HepG2 (cell line): ENCODE measurements around the gene CADM2. TPM values are rescaled to one million over a fixed set of nuclear protein-coding genes. Genes with fewer than 3 reads are reported as not detected.

Source experiments
- ATAC-seq: fragments of 200-7000 bp; cut with Tn5 transposase; 3 replicates; pipeline ENCODE4 v1.9.1; 2020; ENCODE audit warnings: mild to moderate bottlenecking, moderate library complexity
- BruUV-seq: library from RNA; stranded (reverse); fragments of 400-500 nt; replicated peaks from 2 replicates; lab custom pipeline; 2021; lab: Mats Ljungman, UMichigan
- CTCF ChIA-PET: fragments of 300-600 bp; formaldehyde crosslinking; extraction: SDS; loops from one replicate; lab custom pipeline; 2021; ENCODE audit warnings: low total read pairs, inconsistent platforms, low intra/inter-chr PET ratio; lab: Yijun Ruan, JAX
- POLR2A ChIA-PET: fragments of 350-600 bp; sonication (Branson Sonifier 250); formaldehyde crosslinking; loops from one replicate; lab custom pipeline; 2020; ENCODE audit warnings: antibody characterized with exemption, inconsistent platforms; lab: Yijun Ruan, JAX
- DNase-seq: peaks from one replicate; pipeline ENCODE4 v3.0.0-alpha.2; 2015; ENCODE audit warnings: low spot score
- FAIRE-seq: peaks from 3 replicates; lab custom pipeline; 2011; peaks lifted over from hg19 to GRCh38; lab: Jason Lieb, UNC
- H2AFZ ChIP-seq: one replicate; pipeline ENCODE4 v1.6.1; 2011; ENCODE audit warnings: low read length, inconsistent platforms
- H3K27ac ChIP-seq: fragments of 300-600 bp; 3 replicates; pipeline ENCODE4 v1.8.0; 2011; ENCODE audit warnings: mixed run types, mild to moderate bottlenecking, mixed read lengths, low read length, inconsistent platforms; ENCODE audit not compliant: insufficient read depth; ENCODE audit errors: extremely low read length
- H3K27me3 ChIP-seq, 2 experiments: fragments of 200-600 bp in 1 of 2; 2 replicates in 1 of 2; 3 replicates in 1 of 2; pipeline versions ENCODE4 v1.6.0 to v1.8.0; 2011; ENCODE audit warnings: low read length in 2 of 2, mild to moderate bottlenecking in 2 of 2, moderate library complexity in 2 of 2, inconsistent platforms in 1 of 2; ENCODE audit not compliant: insufficient read depth in 2 of 2, control insufficient read depth in 1 of 2
- H3K36me3 ChIP-seq, 2 experiments: fragments of 200-600 bp in 1 of 2; replicated peaks in 1 of 2; 2 replicates in 1 of 2; 3 replicates in 1 of 2; pipeline versions ENCODE4 v1.5.1 to v1.8.0; 2011; ENCODE audit warnings: low read length in 2 of 2, inconsistent platforms in 1 of 2; ENCODE audit not compliant: insufficient read depth in 2 of 2, control insufficient read depth in 1 of 2
- H3K4me1 ChIP-seq: 2 replicates; pipeline ENCODE4 v1.5.1; 2012; ENCODE audit warnings: low read length, inconsistent platforms; ENCODE audit not compliant: insufficient read depth
- H3K4me2 ChIP-seq: 2 replicates; pipeline ENCODE4 v1.6.0; 2011; ENCODE audit warnings: low read depth, low read length, inconsistent platforms
- H3K4me3 ChIP-seq, 3 experiments: fragments of 200-600 bp in 1 of 3; sonication (generic), shearing (Covaris generic) in 1 of 3; replicated peaks in 1 of 3; 2 replicates each; pipeline ENCODE4 v1.5.1; 2011 to 2016; ENCODE audit warnings: low read length in 3 of 3, inconsistent platforms in 2 of 3, low read depth in 2 of 3, mild to moderate bottlenecking in 2 of 3, control low read depth in 1 of 3, mixed read lengths in 1 of 3; ENCODE audit not compliant: insufficient read depth in 1 of 3
- H3K79me2 ChIP-seq: one replicate; pipeline ENCODE4 v1.6.1; 2011; ENCODE audit warnings: low read length, inconsistent platforms; ENCODE audit not compliant: insufficient read depth
- H3K9ac ChIP-seq: 2 replicates; pipeline ENCODE4 v1.6.0; 2011; ENCODE audit warnings: mild to moderate bottlenecking, low read depth, low read length, inconsistent platforms; ENCODE audit not compliant: insufficient read depth
- H3K9me3 ChIP-seq: 2 replicates; pipeline ENCODE4 v1.5.1; 2012; ENCODE audit warnings: mild to moderate bottlenecking, low read length
- H4K20me1 ChIP-seq: 2 replicates; pipeline ENCODE4 v1.6.0; 2011; ENCODE audit warnings: inconsistent platforms, mild to moderate bottlenecking, low read length, moderate library complexity; ENCODE audit not compliant: insufficient read depth
- CBX5 ChIP-seq: sonication (generic); formaldehyde crosslinking; IDR thresholded peaks from 2 replicates; pipeline ENCODE4 v1.4.0; 2020; ENCODE audit warnings: missing genetic modification reagents, borderline replicate concordance
- KDM4B ChIP-seq: sonication (generic); formaldehyde crosslinking; IDR thresholded peaks from 2 replicates; pipeline ENCODE4 v1.4.0; 2020; ENCODE audit warnings: missing genetic modification reagents
- NFE2 ChIP-seq: sonication (generic); formaldehyde crosslinking; IDR thresholded peaks from 2 replicates; pipeline ENCODE4 v1.4.0; 2020; ENCODE audit warnings: missing genetic modification reagents
- TBL1XR1 ChIP-seq: fragments of 150-350 bp; IDR thresholded peaks from 2 replicates; pipeline ENCODE4 v1.6.1; 2014; ENCODE audit warnings: borderline replicate concordance, low read length; ENCODE audit not compliant: partially characterized antibody
- TCF7 ChIP-seq: sonication (generic); IDR thresholded peaks from 2 replicates; pipeline ENCODE4 v1.6.1; 2016; ENCODE audit warnings: antibody characterized with exemption, low read depth
- ZIK1 ChIP-seq: sonication (generic); formaldehyde crosslinking; IDR thresholded peaks from 2 replicates; pipeline ENCODE4 v1.5.0; 2020; ENCODE audit warnings: mild to moderate bottlenecking, low read depth, missing genetic modification reagents, borderline replicate concordance
- ZNF33A ChIP-seq: sonication (generic); formaldehyde crosslinking; IDR thresholded peaks from 2 replicates; pipeline ENCODE4 v1.5.1; 2020; ENCODE audit warnings: missing genetic modification reagents, mild to moderate bottlenecking, moderate library complexity, borderline replicate concordance
- WGBS: methylation state at CpG from one replicate; pipeline ENCODE4 v1.1.6; 2017; ENCODE audit warnings: low lambda C conversion rate; 5-methylcytosine and 5-hydroxymethylcytosine counted together
- in situ Hi-C: cut with HindIII; loops from 2 replicates; pipeline ENCODE4 v1.10.0; 2017; ENCODE audit warnings: low pct_unique_long_range_greater_than_20kb; ENCODE audit not compliant: extremely low pct_ligation_motif_present
- intact Hi-C: fragments of 100-400 bp; cut with micrococcal nuclease; formaldehyde crosslinking; loops from one replicate; pipeline ENCODE4 v1.10.0; 2022; ENCODE audit not compliant: unreplicated experiment
- polyA plus RNA-seq, 8 experiments: library from polyadenylated mRNA; depleted of rRNA in 3 of 8; stranded (reverse) in 7 of 8; unstranded in 1 of 8; fragments of >200 nt; fragmentation: Illumina TruSeq in 4 of 8; extraction: Trizol in 4 of 8; gene quantifications; 2 replicates each; pipeline versions ENCODE4 v1.2.1 to v1.2.3, GENCODE V29; 2011 to 2016; ENCODE audit warnings: low read depth in 4 of 8, missing spikeins in 1 of 8, mixed read lengths in 1 of 8; ENCODE audit not compliant: insufficient read depth in 1 of 8
- total RNA-seq, 5 experiments: library from RNA; depleted of rRNA; stranded (reverse); fragments of >200 nt; fragmentation: Illumina TruSeq; extraction: Trizol; gene quantifications; 2 replicates each; pipeline ENCODE4 v1.2.3, GENCODE V29; 2016; ENCODE audit warnings: low read depth in 1 of 5
- TF ChIP-seq, protein P1 (sequence below), 2 experiments: sonication (generic) in 1 of 2; formaldehyde crosslinking in 1 of 2; IDR thresholded peaks; 2 replicates each; pipeline versions ENCODE4 v1.6.1 to v1.9.0; 2014 to 2022; ENCODE audit warnings: antibody characterized with exemption in 1 of 2, borderline replicate concordance in 1 of 2, inconsistent platforms in 1 of 2, low read depth in 1 of 2, missing genetic modification reagents in 1 of 2
- TF ChIP-seq, protein P2 (sequence below): sonication (generic); formaldehyde crosslinking; IDR thresholded peaks from 2 replicates; pipeline ENCODE4 v1.9.0; 2021; ENCODE audit warnings: missing genetic modification reagents, borderline replicate concordance
- TF ChIP-seq, protein P3 (sequence below): fragments of 450-650 bp; IDR thresholded peaks from 2 replicates; pipeline ENCODE4 v1.6.1; 2017
- TF ChIP-seq, protein P4 (sequence below), 2 experiments: sonication (generic) in 1 of 2; formaldehyde crosslinking in 1 of 2; IDR thresholded peaks; 2 replicates each; pipeline versions ENCODE4 v1.5.1 to v1.6.1; 2011 to 2020; ENCODE audit warnings: borderline replicate concordance in 1 of 2, low read depth in 1 of 2, low read length in 1 of 2, mild to moderate bottlenecking in 1 of 2, missing genetic modification reagents in 1 of 2, moderate library complexity in 1 of 2

Gene CADM2
- total and polyA plus RNA-seq, 2 of the 13 experiments (the other 11 are each of a cell fraction or from before 2014, with no cell fraction given) = not detected

DNA sequence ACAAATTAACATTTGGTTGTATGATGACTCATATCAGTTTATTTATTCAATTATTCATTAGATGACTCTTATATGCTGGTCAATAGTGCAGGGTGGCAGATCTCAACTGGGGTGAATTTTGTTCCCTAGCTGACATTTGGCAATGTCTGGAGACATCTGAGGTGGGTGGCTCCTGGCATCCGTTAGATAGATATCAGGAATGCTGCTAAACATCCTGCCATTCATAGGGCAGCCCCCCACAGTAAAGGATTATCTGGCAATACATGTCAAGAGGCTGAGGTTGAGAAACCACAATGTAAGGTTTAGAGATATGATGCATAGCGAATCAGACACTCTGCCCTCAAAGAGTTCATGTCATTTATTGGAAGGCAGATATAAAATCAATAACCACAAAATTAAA is 719.9 kb downstream of the CADM2 start:
- Histone ChIP-seq H3K27me3 (no peaks in the 10 kb centered on the region), H2AFZ (no peak overlapping the region), H3K9ac (no peak overlapping the region), H3K79me2 (no peaks in the 10 kb centered on the region), H4K20me1 (no peaks in the 10 kb centered on the region), H3K4me3 (no peak overlapping the region), H3K9me3 (no peaks in the 10 kb centered on the region), H3K36me3 (no peaks in the 10 kb centered on the region), H3K27ac (no peak overlapping the region), H3K4me1 (no peaks in the 10 kb centered on the region), H3K4me2 (no peak overlapping the region)
- DNase-seq (no peak), FAIRE-seq (no peak), ATAC-seq (no peak)
- ChIA-PET POLR2A (no interaction called here), CTCF (no interaction called here)
- intact Hi-C loops (no loop called here), in situ Hi-C loops (no loop called here)
- BruUV-seq = no TSS peak
- 3% methylated on average over 2 of the region's 2 CpGs for WGBS
- no peak for TF ChIP-seq ZIK1 (CRISPR knock-in tag)
- no peak for TF ChIP-seq NFE2 (CRISPR knock-in tag)
- no peak for TF ChIP-seq KDM4B
- TF ChIP-seq TBL1XR1 = no peak
- no peak for TF ChIP-seq ZNF33A (CRISPR knock-in tag)
- TF ChIP-seq, protein P1, sequence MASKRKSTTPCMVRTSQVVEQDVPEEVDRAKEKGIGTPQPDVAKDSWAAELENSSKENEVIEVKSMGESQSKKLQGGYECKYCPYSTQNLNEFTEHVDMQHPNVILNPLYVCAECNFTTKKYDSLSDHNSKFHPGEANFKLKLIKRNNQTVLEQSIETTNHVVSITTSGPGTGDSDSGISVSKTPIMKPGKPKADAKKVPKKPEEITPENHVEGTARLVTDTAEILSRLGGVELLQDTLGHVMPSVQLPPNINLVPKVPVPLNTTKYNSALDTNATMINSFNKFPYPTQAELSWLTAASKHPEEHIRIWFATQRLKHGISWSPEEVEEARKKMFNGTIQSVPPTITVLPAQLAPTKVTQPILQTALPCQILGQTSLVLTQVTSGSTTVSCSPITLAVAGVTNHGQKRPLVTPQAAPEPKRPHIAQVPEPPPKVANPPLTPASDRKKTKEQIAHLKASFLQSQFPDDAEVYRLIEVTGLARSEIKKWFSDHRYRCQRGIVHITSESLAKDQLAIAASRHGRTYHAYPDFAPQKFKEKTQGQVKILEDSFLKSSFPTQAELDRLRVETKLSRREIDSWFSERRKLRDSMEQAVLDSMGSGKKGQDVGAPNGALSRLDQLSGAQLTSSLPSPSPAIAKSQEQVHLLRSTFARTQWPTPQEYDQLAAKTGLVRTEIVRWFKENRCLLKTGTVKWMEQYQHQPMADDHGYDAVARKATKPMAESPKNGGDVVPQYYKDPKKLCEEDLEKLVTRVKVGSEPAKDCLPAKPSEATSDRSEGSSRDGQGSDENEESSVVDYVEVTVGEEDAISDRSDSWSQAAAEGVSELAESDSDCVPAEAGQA (IDR thresholded peaks at IDR 0.05; ENCODE audit: low read depth) = no peak
- TF ChIP-seq, protein P1 (CRISPR knock-in tag; IDR thresholded peaks at IDR 0.05; ENCODE audit: borderline replicate concordance) = no peak
- TF ChIP-seq, protein P2, sequence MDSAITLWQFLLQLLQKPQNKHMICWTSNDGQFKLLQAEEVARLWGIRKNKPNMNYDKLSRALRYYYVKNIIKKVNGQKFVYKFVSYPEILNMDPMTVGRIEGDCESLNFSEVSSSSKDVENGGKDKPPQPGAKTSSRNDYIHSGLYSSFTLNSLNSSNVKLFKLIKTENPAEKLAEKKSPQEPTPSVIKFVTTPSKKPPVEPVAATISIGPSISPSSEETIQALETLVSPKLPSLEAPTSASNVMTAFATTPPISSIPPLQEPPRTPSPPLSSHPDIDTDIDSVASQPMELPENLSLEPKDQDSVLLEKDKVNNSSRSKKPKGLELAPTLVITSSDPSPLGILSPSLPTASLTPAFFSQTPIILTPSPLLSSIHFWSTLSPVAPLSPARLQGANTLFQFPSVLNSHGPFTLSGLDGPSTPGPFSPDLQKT (CRISPR knock-in tag) = no peak
- TF ChIP-seq, protein P3, sequence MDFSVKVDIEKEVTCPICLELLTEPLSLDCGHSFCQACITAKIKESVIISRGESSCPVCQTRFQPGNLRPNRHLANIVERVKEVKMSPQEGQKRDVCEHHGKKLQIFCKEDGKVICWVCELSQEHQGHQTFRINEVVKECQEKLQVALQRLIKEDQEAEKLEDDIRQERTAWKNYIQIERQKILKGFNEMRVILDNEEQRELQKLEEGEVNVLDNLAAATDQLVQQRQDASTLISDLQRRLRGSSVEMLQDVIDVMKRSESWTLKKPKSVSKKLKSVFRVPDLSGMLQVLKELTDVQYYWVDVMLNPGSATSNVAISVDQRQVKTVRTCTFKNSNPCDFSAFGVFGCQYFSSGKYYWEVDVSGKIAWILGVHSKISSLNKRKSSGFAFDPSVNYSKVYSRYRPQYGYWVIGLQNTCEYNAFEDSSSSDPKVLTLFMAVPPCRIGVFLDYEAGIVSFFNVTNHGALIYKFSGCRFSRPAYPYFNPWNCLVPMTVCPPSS = no peak
- no peak for TF ChIP-seq TCF7
- TF ChIP-seq, protein P4, sequence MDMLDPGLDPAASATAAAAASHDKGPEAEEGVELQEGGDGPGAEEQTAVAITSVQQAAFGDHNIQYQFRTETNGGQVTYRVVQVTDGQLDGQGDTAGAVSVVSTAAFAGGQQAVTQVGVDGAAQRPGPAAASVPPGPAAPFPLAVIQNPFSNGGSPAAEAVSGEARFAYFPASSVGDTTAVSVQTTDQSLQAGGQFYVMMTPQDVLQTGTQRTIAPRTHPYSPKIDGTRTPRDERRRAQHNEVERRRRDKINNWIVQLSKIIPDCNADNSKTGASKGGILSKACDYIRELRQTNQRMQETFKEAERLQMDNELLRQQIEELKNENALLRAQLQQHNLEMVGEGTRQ (IDR thresholded peaks at IDR 0.05; ENCODE audit: low read depth, low read length) = no peak
- TF ChIP-seq, protein P4 (CRISPR knock-in tag; IDR thresholded peaks at IDR 0.05; ENCODE audit: borderline replicate concordance) = no peak
- TF ChIP-seq CBX5 = no peak
